ENCODE results near the gene CAMK4.

DNA sequence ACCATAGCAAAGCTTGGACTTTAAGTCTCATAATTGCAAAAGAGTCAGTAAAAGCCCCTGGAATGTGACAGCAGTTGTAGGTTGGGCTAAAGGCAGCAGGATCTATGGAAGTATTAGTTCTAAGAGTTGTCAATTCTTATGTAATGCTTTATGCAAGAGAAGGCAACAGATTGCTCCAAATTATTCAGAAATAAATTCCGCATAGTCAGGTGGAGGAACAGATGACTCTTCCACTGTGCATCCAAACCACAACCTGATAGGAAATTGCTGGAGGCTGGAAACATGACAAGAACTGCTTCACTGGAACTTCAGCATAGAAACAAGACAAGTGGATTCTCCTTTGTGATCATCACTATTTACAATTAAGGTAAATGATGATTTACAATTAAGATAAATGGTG, 187.1 kb downstream of the CAMK4 start:
- TF ChIP-seq, protein P1, sequence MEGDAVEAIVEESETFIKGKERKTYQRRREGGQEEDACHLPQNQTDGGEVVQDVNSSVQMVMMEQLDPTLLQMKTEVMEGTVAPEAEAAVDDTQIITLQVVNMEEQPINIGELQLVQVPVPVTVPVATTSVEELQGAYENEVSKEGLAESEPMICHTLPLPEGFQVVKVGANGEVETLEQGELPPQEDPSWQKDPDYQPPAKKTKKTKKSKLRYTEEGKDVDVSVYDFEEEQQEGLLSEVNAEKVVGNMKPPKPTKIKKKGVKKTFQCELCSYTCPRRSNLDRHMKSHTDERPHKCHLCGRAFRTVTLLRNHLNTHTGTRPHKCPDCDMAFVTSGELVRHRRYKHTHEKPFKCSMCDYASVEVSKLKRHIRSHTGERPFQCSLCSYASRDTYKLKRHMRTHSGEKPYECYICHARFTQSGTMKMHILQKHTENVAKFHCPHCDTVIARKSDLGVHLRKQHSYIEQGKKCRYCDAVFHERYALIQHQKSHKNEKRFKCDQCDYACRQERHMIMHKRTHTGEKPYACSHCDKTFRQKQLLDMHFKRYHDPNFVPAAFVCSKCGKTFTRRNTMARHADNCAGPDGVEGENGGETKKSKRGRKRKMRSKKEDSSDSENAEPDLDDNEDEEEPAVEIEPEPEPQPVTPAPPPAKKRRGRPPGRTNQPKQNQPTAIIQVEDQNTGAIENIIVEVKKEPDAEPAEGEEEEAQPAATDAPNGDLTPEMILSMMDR (IDR thresholded peaks at IDR 0.05), result no peak
- TF ChIP-seq POLR2A (IDR thresholded peaks at IDR 0.05; ENCODE audit: low read depth), result no peak
